CD14-positive monocyte (primary cell): ENCODE data around the gene CFAP74. TPM values are rescaled to one million over a fixed set of nuclear protein-coding genes. Genes with fewer than 3 reads are reported as not detected.

ENCODE experiments used
- DNase-seq, 3 donors: peaks; one replicate each; pipeline ENCODE4 v3.0.0-alpha.2; 2011 to 2022
- H2AFZ ChIP-seq: 2 replicates; pipeline ENCODE4 v1.6.0; 2012; ENCODE audit warnings: mild to moderate bottlenecking, low read depth, low read length, inconsistent platforms; ENCODE audit not compliant: insufficient read depth, poor library complexity, severe bottlenecking
- H3K27ac ChIP-seq, 2 donors: 1 replicate in 1 of 2; 2 replicates in 1 of 2; pipeline ENCODE4 v1.5.1; 2012 to 2013; ENCODE audit warnings: low read length in 2 of 2, control low read depth in 1 of 2, inconsistent platforms in 1 of 2, low read depth in 1 of 2, mild to moderate bottlenecking in 1 of 2
- H3K27me3 ChIP-seq, 2 donors: one replicate each; pipeline versions ENCODE4 v1.6.0 to v1.6.1; 2011 to 2013; ENCODE audit warnings: low read length in 2 of 2; ENCODE audit not compliant: control insufficient read depth in 2 of 2, insufficient read depth in 2 of 2
- H3K36me3 ChIP-seq, 2 donors: replicated peaks in 1 of 2; 1 replicate in 1 of 2; 2 replicates in 1 of 2; pipeline versions ENCODE4 v1.5.1 to v1.6.1; 2012 to 2013; ENCODE audit warnings: low read length in 2 of 2, control low read depth in 1 of 2, inconsistent platforms in 1 of 2, mild to moderate bottlenecking in 1 of 2; ENCODE audit not compliant: insufficient read depth in 2 of 2, control insufficient read depth in 1 of 2
- H3K4me1 ChIP-seq, 2 donors: 1 replicate in 1 of 2; 2 replicates in 1 of 2; pipeline versions ENCODE4 v1.5.1 to v1.6.1; 2012 to 2013; ENCODE audit warnings: low read length in 2 of 2, control low read depth in 1 of 2, inconsistent platforms in 1 of 2, mild to moderate bottlenecking in 1 of 2, moderate library complexity in 1 of 2; ENCODE audit not compliant: insufficient read depth in 2 of 2, control insufficient read depth in 1 of 2
- H3K4me2 ChIP-seq: replicated peaks from 2 replicates; pipeline ENCODE3; 2012; ENCODE audit warnings: low read length, moderate library complexity, mild to moderate bottlenecking; ENCODE audit not compliant: poor library complexity, severe bottlenecking; ENCODE audit errors: extremely low read depth
- H3K4me3 ChIP-seq, 3 experiments: fragments of 200-600 bp in 1 of 3; sonication (generic) in 1 of 3; replicated peaks in 1 of 3; 1 replicate in 2 of 3; 2 replicates in 1 of 3; pipeline ENCODE4 v1.5.1; 2011 to 2013; ENCODE audit warnings: low read length in 3 of 3, mild to moderate bottlenecking in 3 of 3, control low read depth in 2 of 3, low read depth in 2 of 3, inconsistent platforms in 1 of 3, moderate library complexity in 1 of 3
- H3K79me2 ChIP-seq: 2 replicates; pipeline ENCODE4 v1.6.0; 2012; ENCODE audit warnings: mild to moderate bottlenecking, control low read depth, inconsistent platforms, low read length, moderate library complexity; ENCODE audit not compliant: insufficient read depth
- H3K9ac ChIP-seq: 2 replicates; pipeline ENCODE4 v1.6.0; 2017; ENCODE audit warnings: low read length, mild to moderate bottlenecking; ENCODE audit not compliant: insufficient read depth, poor library complexity, severe bottlenecking
- H3K9me3 ChIP-seq, 2 donors: replicated peaks in 1 of 2; 1 replicate in 1 of 2; 2 replicates in 1 of 2; pipeline versions ENCODE4 v1.5.1 to v1.6.1; 2012 to 2013; ENCODE audit warnings: low read length in 2 of 2, control low read depth in 1 of 2; ENCODE audit not compliant: control insufficient read depth in 1 of 2, insufficient read depth in 1 of 2
- H4K20me1 ChIP-seq: 2 replicates; pipeline ENCODE4 v1.6.0; 2012; ENCODE audit warnings: mild to moderate bottlenecking, low read length, control low read depth, moderate library complexity; ENCODE audit not compliant: insufficient read depth
- H3K27ac Mint-ChIP-seq, 7 donors: one replicate each; pipeline ENCODE4 v1.8.0; 2020; ENCODE audit warnings: mild to moderate bottlenecking in 7 of 7, mixed read lengths in 7 of 7, moderate library complexity in 6 of 7, inconsistent platforms in 2 of 7
- H3K27me3 Mint-ChIP-seq, 3 donors: one replicate each; pipeline ENCODE4 v1.8.0; 2021 to 2022; ENCODE audit warnings: low read depth in 3 of 3, mild to moderate bottlenecking in 3 of 3, mixed read lengths in 3 of 3, moderate library complexity in 3 of 3, inconsistent platforms in 1 of 3
- H3K36me3 Mint-ChIP-seq, 2 donors: one replicate each; pipeline ENCODE4 v1.8.0; 2020; ENCODE audit warnings: mixed read lengths in 2 of 2, inconsistent platforms in 1 of 2, mild to moderate bottlenecking in 1 of 2
- H3K4me1 Mint-ChIP-seq: one replicate; pipeline ENCODE4 v1.8.0; 2020; ENCODE audit warnings: mild to moderate bottlenecking, mixed read lengths
- H3K4me3 Mint-ChIP-seq, 2 donors: one replicate each; pipeline ENCODE4 v1.8.0; 2020; ENCODE audit warnings: mild to moderate bottlenecking in 2 of 2, mixed read lengths in 2 of 2, moderate library complexity in 1 of 2
- H3K9me3 Mint-ChIP-seq, 7 donors: one replicate each; pipeline ENCODE4 v1.8.0; 2020 to 2022; ENCODE audit warnings: mixed read lengths in 7 of 7, mild to moderate bottlenecking in 6 of 7, moderate library complexity in 6 of 7, inconsistent platforms in 2 of 7
- CTCF ChIP-seq: fragments of 200-600 bp; IDR thresholded peaks from one replicate; pipeline ENCODE4 v1.8.0; 2022; ENCODE audit warnings: antibody characterized with exemption, mild to moderate bottlenecking
- WGBS: methylation state at CpG from one replicate; pipeline ENCODE4 v1.1.5; 2013; ENCODE audit warnings: missing lambda C conversion rate; ENCODE audit not compliant: insufficient coverage; 5-methylcytosine and 5-hydroxymethylcytosine counted together
- intact Hi-C, 2 donors: fragments of 100-400 bp; cut with micrococcal nuclease; formaldehyde crosslinking; loops; one replicate each; pipeline versions ENCODE4 v1.15.0 to v1.15.1; 2023
- polyA plus RNA-seq, 3 donors: library from polyadenylated mRNA; depleted of rRNA in 1 of 3; unstranded in 2 of 3; stranded (reverse) in 1 of 3; fragments of 300-500 nt in 2 of 3; fragments of >200 nt in 1 of 3; fragmentation: Illumina TruSeq in 2 of 3; gene quantifications; 1 replicate in 2 of 3; 2 replicates in 1 of 3; pipeline ENCODE4 v1.2.3, GENCODE V29; 2012 to 2021

The CFAP74 gene
- polyA plus RNA-seq, 3 donors, result not detected

DNA sequence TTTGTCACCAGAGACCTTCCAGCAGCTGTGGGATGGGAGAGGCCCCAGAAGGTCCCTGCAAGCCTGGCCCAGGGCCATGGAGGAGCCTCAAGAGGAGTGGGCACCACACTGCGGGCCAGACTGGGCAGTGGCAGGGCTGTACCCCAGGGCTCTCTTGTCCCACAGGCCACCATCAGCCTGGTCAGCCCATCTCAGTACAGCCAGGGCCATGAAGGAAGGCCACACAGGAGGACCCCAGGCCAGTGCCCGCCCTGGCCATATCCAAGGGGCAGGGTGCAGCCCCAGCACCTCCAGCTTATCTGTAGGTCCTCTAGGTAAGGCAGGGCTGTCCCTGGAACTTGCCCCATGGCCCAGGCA, 109.6 kb downstream of the CFAP74 start:
- Mint-ChIP-seq H3K4me3 (no peak overlapping the region), H3K36me3 (no peaks in the 10 kb centered on the region), H3K9me3 (peaks cover 0 to 2% (median 0%) of the 10 kb centered on the region in 7 donors), H3K27ac (peak overlapping the region in 1 of 7 donors; percentile 64), H3K27me3 (peaks cover 14 to 36% (median 21%) of the 10 kb centered on the region in 3 donors), H3K4me1 (peaks cover 23% of the 10 kb centered on the region)
- Histone ChIP-seq H3K9ac (no peak overlapping the region), H3K4me1 (peaks cover 14 to 17% of the 10 kb centered on the region in 2 donors), H2AFZ (no peak overlapping the region), H3K36me3 (no peaks in the 10 kb centered on the region), H3K4me2 (no peak overlapping the region), H3K9me3 (no peaks in the 10 kb centered on the region), H3K27me3 (peaks cover 0 to 11% of the 10 kb centered on the region in 2 donors), H3K79me2 (peaks cover 33% of the 10 kb centered on the region), H4K20me1 (peaks cover 21% of the 10 kb centered on the region), H3K27ac (no peak overlapping the region), H3K4me3 (no peak overlapping the region)
- 94% methylated on average over 2 of the region's 2 CpGs for WGBS
- no peak for DNase-seq
- no peak for TF ChIP-seq CTCF
- intact Hi-C loops, result loop anchor here (5.0 to 10.0 kb wide), 4 partner anchors 37 to 117 kb away; partner anchors contain the start of gene NADK (in 1 of the 2)

DNA sequence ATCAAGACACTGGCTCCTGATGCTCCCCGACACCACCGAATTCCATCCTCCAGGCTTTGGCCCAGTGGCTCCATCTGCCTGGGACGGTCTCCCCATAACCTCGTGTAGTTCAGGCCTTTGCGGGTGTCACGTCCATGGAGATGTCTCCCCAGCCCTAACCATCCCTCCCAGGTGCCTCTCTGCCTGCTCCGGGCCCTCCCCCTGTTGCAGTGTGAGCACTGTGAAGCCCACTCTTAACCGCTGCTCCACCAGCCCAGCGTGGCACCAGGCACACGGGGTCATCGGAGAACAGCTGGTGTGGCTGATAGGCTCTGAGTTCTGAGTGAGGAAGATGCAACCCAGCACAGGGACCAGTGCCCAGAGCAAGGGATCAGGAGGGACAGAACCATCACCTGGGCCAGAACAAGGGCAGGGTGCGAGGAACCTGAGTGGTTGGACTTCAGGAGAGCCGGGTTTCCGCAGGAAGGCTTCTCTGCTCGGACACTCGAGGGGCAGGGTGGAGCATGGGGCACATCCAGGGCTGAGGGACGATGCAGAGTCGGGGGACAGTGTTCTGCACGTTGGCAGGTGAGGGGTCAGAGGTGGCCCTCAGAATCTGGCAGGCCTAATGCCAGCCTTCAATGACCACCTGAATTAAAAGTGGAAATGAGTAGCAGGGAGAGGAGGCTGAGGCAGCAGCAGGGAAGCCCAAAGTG, 110.1 kb downstream of the CFAP74 start:
- Mint-ChIP-seq H3K9me3 (peaks cover 0 to 2% (median 0%) of the 10 kb centered on the region in 7 donors), H3K4me1 (peaks cover 28% of the 10 kb centered on the region), H3K36me3 (peaks cover 0 to under 1% of the 10 kb centered on the region in 2 donors), H3K27ac (peak overlapping the region in 1 of 7 donors; percentile 74), H3K4me3 (peak overlapping the region in 1 of 2 donors; percentile 27), H3K27me3 (peaks cover 14 to 36% (median 21%) of the 10 kb centered on the region in 3 donors)
- H3K4me1 ChIP-seq, result peaks cover 20 to 22% of the 10 kb centered on the region in 2 donors
- H3K4me2 ChIP-seq, result no peak overlapping the region
- H3K27ac ChIP-seq, result no peak overlapping the region
- peaks cover 38% of the 10 kb centered on the region for H3K79me2 ChIP-seq
- intact Hi-C loops, result loop anchor here (5.0 to 10.0 kb wide), 4 partner anchors 36 to 116 kb away; partner anchors contain the start of gene NADK (in 1 of the 2)
- no peaks in the 10 kb centered on the region for H3K36me3 ChIP-seq
- peaks cover 0 to 11% of the 10 kb centered on the region in 2 donors for H3K27me3 ChIP-seq
- TF ChIP-seq CTCF, result no peak
- no peak overlapping the region for H3K4me3 ChIP-seq
- H3K9ac ChIP-seq, result no peak overlapping the region
- H3K9me3 ChIP-seq, result no peaks in the 10 kb centered on the region
- DNase-seq, result no peak
- 97% methylated on average over 14 of the region's 19 CpGs for WGBS
- peaks cover 27% of the 10 kb centered on the region for H4K20me1 ChIP-seq
- no peak overlapping the region for H2AFZ ChIP-seq
